ENCODE measurements around the gene SPOCK2. TPM values are rescaled to one million over a fixed set of nuclear protein-coding genes. Genes with fewer than 3 reads are reported as not detected.

SPOCK2 gene
- total and polyA plus RNA-seq, 2 of the 13 experiments (the other 11 are each of a cell fraction or from before 2014, with no cell fraction given): 8.6 to 30.6 TPM

- WGBS (ENCODE audit: low lambda C conversion rate): 32% methylated on average over 1 of the region's 1 CpG
- POLR2A ChIA-PET: interaction anchor here (0.9 kb wide), 1 partner anchor 187 kb away, joined by 3 read pairs; no protein-coding TSS in a partner anchor
- in situ Hi-C loops (cut with HindIII; ENCODE audit: extremely low pct_ligation_motif_present, low pct_unique_long_range_greater_than_20kb) (loop anchor here (25.0 kb wide), 1 partner anchor 251 kb away; no protein-coding TSS in a partner anchor), intact Hi-C loops (cut with micrococcal nuclease; ENCODE audit: unreplicated experiment) (no loop called here)
- no peak overlapping the region for H3K27ac ChIP-seq (ENCODE audit: extremely low read length, insufficient read depth, low read length)
- H3K4me1 ChIP-seq (ENCODE audit: insufficient read depth, low read length): peaks cover 50% of the 10 kb centered on the region
- BruUV-seq (replicated peaks): no TSS peak
- peak overlapping the region; percentile 40; the same call in 1 of the 2 replicates for H3K9ac ChIP-seq (ENCODE audit: insufficient read depth, low read depth, low read length)
- H3K27me3 ChIP-seq (ENCODE audit: control insufficient read depth in 1 of 2, insufficient read depth in 2 of 2, low read length in 2 of 2): peaks cover 0 to 32% of the 10 kb centered on the region in 2 experiments; a peak in 2 of 5 replicates
- no peak overlapping the region for H2AFZ ChIP-seq (ENCODE audit: low read length)
- no peak for ATAC-seq
- H3K4me3 ChIP-seq (replicated peaks in 1 of 3; ENCODE audit: insufficient read depth in 1 of 3, low read depth in 2 of 3, low read length in 3 of 3): peak overlapping the region in 1 of 3 experiments; percentile 70; a peak in 1 of 6 replicates
- no peak for FAIRE-seq
- H3K79me2 ChIP-seq (ENCODE audit: insufficient read depth, low read length): no peaks in the 10 kb centered on the region
- no peaks in the 10 kb centered on the region for H3K9me3 ChIP-seq (ENCODE audit: low read length)
- no peaks in the 10 kb centered on the region for H4K20me1 ChIP-seq (ENCODE audit: insufficient read depth, low read length)
- H3K36me3 ChIP-seq (replicated peaks in 1 of 2; ENCODE audit: control insufficient read depth in 1 of 2, insufficient read depth in 2 of 2, low read length in 2 of 2): no peaks in the 10 kb centered on the region
- H3K4me2 ChIP-seq (ENCODE audit: low read depth, low read length): peak overlapping the region; percentile 91
- CTCF ChIA-PET (ENCODE audit: low intra/inter-chr PET ratio, low total read pairs): no interaction called here
- TF ChIP-seq ZNF3 (CRISPR knock-in tag; IDR thresholded peaks at IDR 0.05): no peak
- TF ChIP-seq ZNF747 (CRISPR knock-in tag; IDR thresholded peaks at IDR 0.05; ENCODE audit: borderline replicate concordance): 0 out of 2 replicates have a peak, but pooled peaks have one; percentile 7
- TF ChIP-seq ZNF564 (CRISPR knock-in tag; IDR thresholded peaks at IDR 0.05): 0 out of 2 replicates have a peak, but pooled peaks have one; percentile 10
- 0 out of 2 replicates have a peak, but pooled peaks have one; percentile 18 for TF ChIP-seq CEBPG (CRISPR knock-in tag; IDR thresholded peaks at IDR 0.05)
- no peak for DNase-seq (ENCODE audit: low spot score)
These were observed 2.4 kb downstream of the SPOCK2 start for GRCh38 chr10:72085864-72086465.

GRCh38 chr10:72085166-72085565, 3.2 kb downstream of the SPOCK2 start:
- ChIA-PET POLR2A (interaction anchor here (0.9 kb wide), 1 partner anchor 188 kb away, joined by 3 read pairs; no protein-coding TSS in a partner anchor), CTCF (ENCODE audit: low intra/inter-chr PET ratio, low total read pairs) (no interaction called here)
- peaks cover 1 to 32% of the 10 kb centered on the region in 2 experiments; a peak in 3 of 5 replicates for H3K27me3 ChIP-seq (ENCODE audit: control insufficient read depth in 1 of 2, insufficient read depth in 2 of 2, low read length in 2 of 2)
- WGBS (ENCODE audit: low lambda C conversion rate): 75% methylated on average over 4 of the region's 6 CpGs
- no peaks in the 10 kb centered on the region for H3K36me3 ChIP-seq (replicated peaks in 1 of 2; ENCODE audit: control insufficient read depth in 1 of 2, insufficient read depth in 2 of 2, low read length in 2 of 2)
- H3K4me1 ChIP-seq (ENCODE audit: insufficient read depth, low read length): peaks cover 50% of the 10 kb centered on the region
- H3K9me3 ChIP-seq (ENCODE audit: low read length): no peaks in the 10 kb centered on the region
- no peak overlapping the region for H3K27ac ChIP-seq (ENCODE audit: extremely low read length, insufficient read depth, low read length)
- no peak for ATAC-seq
- DNase-seq (ENCODE audit: low spot score): no peak
- in situ Hi-C loops (cut with HindIII; ENCODE audit: extremely low pct_ligation_motif_present, low pct_unique_long_range_greater_than_20kb) (loop anchor here (25.0 kb wide), 1 partner anchor 252 kb away; no protein-coding TSS in a partner anchor), intact Hi-C loops (cut with micrococcal nuclease; ENCODE audit: unreplicated experiment) (no loop called here)
- H4K20me1 ChIP-seq (ENCODE audit: insufficient read depth, low read length): no peaks in the 10 kb centered on the region
- H3K9ac ChIP-seq (ENCODE audit: insufficient read depth, low read depth, low read length): no peak overlapping the region
- no TSS peak for BruUV-seq (replicated peaks)
- H3K4me2 ChIP-seq (ENCODE audit: low read depth, low read length): no peak overlapping the region
- no peak overlapping the region for H2AFZ ChIP-seq (ENCODE audit: low read length)
- H3K79me2 ChIP-seq (ENCODE audit: insufficient read depth, low read length): no peaks in the 10 kb centered on the region
- FAIRE-seq: no peak
- no peak overlapping the region for H3K4me3 ChIP-seq (replicated peaks in 1 of 3; ENCODE audit: insufficient read depth in 1 of 3, low read depth in 2 of 3, low read length in 3 of 3)
- TF ChIP-seq ZNF615 (CRISPR knock-in tag; IDR thresholded peaks at IDR 0.05; ENCODE audit: borderline replicate concordance) (no peak), GRHL1 (CRISPR knock-in tag; conservative IDR thresholded peaks at IDR 0.05) (no peak), HMGXB4 (CRISPR knock-in tag; IDR thresholded peaks at IDR 0.05; ENCODE audit: borderline replicate concordance in 1 of 2, low read depth in 1 of 2) (no peak), CAMTA2 (CRISPR knock-in tag; IDR thresholded peaks at IDR 0.05; ENCODE audit: borderline replicate concordance) (no peak), HOXA5 (CRISPR knock-in tag; IDR thresholded peaks at IDR 0.05) (no peak), ZNF552 (CRISPR knock-in tag; IDR thresholded peaks at IDR 0.05; ENCODE audit: borderline replicate concordance) (no peak), IRF2 (CRISPR knock-in tag; IDR thresholded peaks at IDR 0.05) (no peak), ZNF343 (CRISPR knock-in tag; IDR thresholded peaks at IDR 0.05) (no peak), CHD4 (IDR thresholded peaks at IDR 0.05; ENCODE audit: borderline replicate concordance, low read length) (no peak), ZNF737 (CRISPR knock-in tag; IDR thresholded peaks at IDR 0.05; ENCODE audit: borderline replicate concordance) (no peak), ZSCAN31 (CRISPR knock-in tag; IDR thresholded peaks at IDR 0.05; ENCODE audit: low read depth) (no peak)

All from HepG2 (cell line).